Spleen (tissue), 7 donors: ENCODE measurements around the gene GPRC5C.

Experiments
- POLR2A ChIP-seq, 3 donors: fragments of 450-650 bp; IDR thresholded peaks; one replicate each; pipeline ENCODE4 v1.5.1; 2017; ENCODE audit warnings: antibody characterized with exemption in 3 of 3, mild to moderate bottlenecking in 1 of 3
- POLR2AphosphoS5 ChIP-seq, 3 donors: sonication (generic); formaldehyde crosslinking; IDR thresholded peaks; one replicate each; pipeline ENCODE4 v1.5.1; 2017; ENCODE audit warnings: antibody characterized with exemption in 3 of 3
- TF ChIP-seq, protein P1 (sequence below), 11 experiments: fragments of 200-600 bp in 7 of 11; fragments of 450-650 bp in 4 of 11; sonication (generic) in 4 of 11; IDR thresholded peaks in 8 of 11; conservative IDR thresholded peaks in 3 of 11; 1 replicate in 7 of 11; 2 replicates in 4 of 11; pipeline versions ENCODE4 v1.4.0 to v1.8.0; 2016 to 2021; ENCODE audit warnings: antibody characterized with exemption in 11 of 11, inconsistent platforms in 4 of 11, mild to moderate bottlenecking in 1 of 11
- donor health status: DM: no; HTN: no; CAD: no; lungs with moderate emphysema.
- donor health status: DM: no; HTN: no; CAD: no.
- donor health status: DM: no; HTN: no; CAD: no.

DNA sequence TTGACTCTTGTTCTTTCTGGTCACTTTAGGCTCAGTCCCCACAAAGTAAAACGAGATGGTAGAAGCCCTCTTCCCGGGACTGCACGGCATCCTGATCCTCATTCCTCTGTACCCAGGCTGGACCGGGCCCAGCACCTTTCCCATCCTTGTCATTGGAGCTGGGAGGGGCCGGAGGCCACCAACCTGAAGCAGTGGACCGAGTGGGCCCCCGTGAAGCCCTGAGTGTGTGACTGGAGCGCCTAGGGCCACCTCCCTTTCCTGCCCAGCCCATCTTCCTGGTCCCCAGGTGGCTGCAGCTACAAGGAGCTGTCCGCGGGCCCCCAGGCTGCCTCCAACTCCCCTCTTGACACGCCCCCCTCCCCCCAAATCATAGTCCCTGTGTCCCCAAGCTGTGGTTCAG is 17.4 kb downstream of the GPRC5C start:
- TF ChIP-seq, protein P1, sequence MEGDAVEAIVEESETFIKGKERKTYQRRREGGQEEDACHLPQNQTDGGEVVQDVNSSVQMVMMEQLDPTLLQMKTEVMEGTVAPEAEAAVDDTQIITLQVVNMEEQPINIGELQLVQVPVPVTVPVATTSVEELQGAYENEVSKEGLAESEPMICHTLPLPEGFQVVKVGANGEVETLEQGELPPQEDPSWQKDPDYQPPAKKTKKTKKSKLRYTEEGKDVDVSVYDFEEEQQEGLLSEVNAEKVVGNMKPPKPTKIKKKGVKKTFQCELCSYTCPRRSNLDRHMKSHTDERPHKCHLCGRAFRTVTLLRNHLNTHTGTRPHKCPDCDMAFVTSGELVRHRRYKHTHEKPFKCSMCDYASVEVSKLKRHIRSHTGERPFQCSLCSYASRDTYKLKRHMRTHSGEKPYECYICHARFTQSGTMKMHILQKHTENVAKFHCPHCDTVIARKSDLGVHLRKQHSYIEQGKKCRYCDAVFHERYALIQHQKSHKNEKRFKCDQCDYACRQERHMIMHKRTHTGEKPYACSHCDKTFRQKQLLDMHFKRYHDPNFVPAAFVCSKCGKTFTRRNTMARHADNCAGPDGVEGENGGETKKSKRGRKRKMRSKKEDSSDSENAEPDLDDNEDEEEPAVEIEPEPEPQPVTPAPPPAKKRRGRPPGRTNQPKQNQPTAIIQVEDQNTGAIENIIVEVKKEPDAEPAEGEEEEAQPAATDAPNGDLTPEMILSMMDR (IDR thresholded peaks at IDR 0.05 in 8 of 11, conservative IDR thresholded peaks at IDR 0.05 in 3 of 11) = no peak
- TF ChIP-seq POLR2AphosphoS5 (IDR thresholded peaks at IDR 0.05) (peak in 1 of 3 donors; percentile 8), POLR2A (IDR thresholded peaks at IDR 0.05) (no peak)
